ENCODE measurements around the gene CYLC2.

Gene CYLC2

GRCh38 chr9:103014242-103014641, 19.1 kb downstream of the CYLC2 start:
- Histone ChIP-seq H3K4me1 (ENCODE audit: insufficient read depth, low read length) (no peaks in the 10 kb centered on the region), H3K4me2 (ENCODE audit: insufficient read depth, low read length) (no peak overlapping the region), H4K20me1 (ENCODE audit: insufficient read depth, low read length) (no peaks in the 10 kb centered on the region), H2AFZ (ENCODE audit: low read depth, low read length) (no peak overlapping the region), H3K79me2 (ENCODE audit: insufficient read depth, low read length) (no peaks in the 10 kb centered on the region), H3K9me3 (ENCODE audit: insufficient read depth, low read length, severe bottlenecking) (no peaks in the 10 kb centered on the region), H3K36me3 (ENCODE audit: insufficient read depth, low read length) (no peaks in the 10 kb centered on the region), H3K27me3 (ENCODE audit: insufficient read depth, low read length, poor library complexity) (no peaks in the 10 kb centered on the region), H3K9ac (ENCODE audit: low read depth, low read length) (no peak overlapping the region), H3K4me3 (ENCODE audit: low read depth in 1 of 2, low read length in 2 of 2) (no peak overlapping the region), H3K27ac (ENCODE audit: low read length) (no peak overlapping the region)
- TF ChIP-seq CTCF (IDR thresholded peaks at IDR 0.05; ENCODE audit: borderline replicate concordance, extremely low read depth, low read length, poor library complexity, severe bottlenecking): no peak
- no peak for TF ChIP-seq EZH2 (IDR thresholded peaks at IDR 0.05; ENCODE audit: borderline replicate concordance, low read depth, low read length, severe bottlenecking)
- no peak for DNase-seq
- ATAC-seq (ENCODE audit: insufficient read depth, low read depth): no peak

DNA sequence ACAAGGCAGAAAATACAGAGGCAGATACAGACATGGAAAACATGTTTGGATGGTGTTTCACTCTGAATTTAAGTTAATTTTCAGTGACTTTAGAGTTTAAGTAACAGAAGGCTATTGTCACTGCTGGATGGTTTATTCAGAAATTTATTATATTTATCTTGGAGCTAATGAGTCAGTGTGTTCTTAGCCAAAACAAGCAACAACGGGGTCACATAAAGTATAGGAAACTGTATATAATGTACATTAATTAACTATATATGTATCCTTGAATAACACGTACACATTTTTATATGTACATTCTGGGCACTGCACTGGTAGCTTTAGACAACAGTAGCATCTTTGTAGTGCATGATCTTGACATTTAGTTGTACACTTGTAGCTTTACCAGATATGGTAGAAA, 30.7 kb downstream of the CYLC2 start:
- ATAC-seq (ENCODE audit: insufficient read depth, low read depth): no peak
- Histone ChIP-seq H3K4me3 (ENCODE audit: low read depth in 1 of 2, low read length in 2 of 2) (no peak overlapping the region), H3K27ac (ENCODE audit: low read length) (no peak overlapping the region)

GRCh38 chr9:103037508-103038477, 42.7 kb downstream of the CYLC2 start:
- H3K9me3 ChIP-seq (ENCODE audit: insufficient read depth, low read length, severe bottlenecking): no peaks in the 10 kb centered on the region
- H3K4me2 ChIP-seq (ENCODE audit: insufficient read depth, low read length): no peak overlapping the region
- DNase-seq: no peak
- H3K36me3 ChIP-seq (ENCODE audit: insufficient read depth, low read length): no peaks in the 10 kb centered on the region
- H4K20me1 ChIP-seq (ENCODE audit: insufficient read depth, low read length): no peaks in the 10 kb centered on the region
- H2AFZ ChIP-seq (ENCODE audit: low read depth, low read length): no peak overlapping the region
- no peaks in the 10 kb centered on the region for H3K27me3 ChIP-seq (ENCODE audit: insufficient read depth, low read length, poor library complexity)
- no peaks in the 10 kb centered on the region for H3K79me2 ChIP-seq (ENCODE audit: insufficient read depth, low read length)
- ATAC-seq (ENCODE audit: insufficient read depth, low read depth): no peak
- H3K4me1 ChIP-seq (ENCODE audit: insufficient read depth, low read length): no peaks in the 10 kb centered on the region
- H3K4me3 ChIP-seq (ENCODE audit: low read depth in 1 of 2, low read length in 2 of 2): no peak overlapping the region
- no peak overlapping the region for H3K27ac ChIP-seq (ENCODE audit: low read length)
- no peak overlapping the region for H3K9ac ChIP-seq (ENCODE audit: low read depth, low read length)
- TF ChIP-seq EZH2 (IDR thresholded peaks at IDR 0.05; ENCODE audit: borderline replicate concordance, low read depth, low read length, severe bottlenecking): no peak
- TF ChIP-seq CTCF (IDR thresholded peaks at IDR 0.05; ENCODE audit: borderline replicate concordance, extremely low read depth, low read length, poor library complexity, severe bottlenecking): no peak

More for the DNA sequence above, 30.7 kb downstream of the CYLC2 start:
- Histone ChIP-seq H3K79me2 (ENCODE audit: insufficient read depth, low read length) (no peaks in the 10 kb centered on the region), H3K27me3 (ENCODE audit: insufficient read depth, low read length, poor library complexity) (no peaks in the 10 kb centered on the region), H3K4me2 (ENCODE audit: insufficient read depth, low read length) (no peak overlapping the region), H3K36me3 (ENCODE audit: insufficient read depth, low read length) (no peaks in the 10 kb centered on the region), H4K20me1 (ENCODE audit: insufficient read depth, low read length) (no peaks in the 10 kb centered on the region), H3K4me1 (ENCODE audit: insufficient read depth, low read length) (no peaks in the 10 kb centered on the region), H3K9ac (ENCODE audit: low read depth, low read length) (no peak overlapping the region), H3K9me3 (ENCODE audit: insufficient read depth, low read length, severe bottlenecking) (no peaks in the 10 kb centered on the region), H2AFZ (ENCODE audit: low read depth, low read length) (no peak overlapping the region)
- no peak for DNase-seq
- TF ChIP-seq EZH2 (IDR thresholded peaks at IDR 0.05; ENCODE audit: borderline replicate concordance, low read depth, low read length, severe bottlenecking): no peak
- no peak for TF ChIP-seq CTCF (IDR thresholded peaks at IDR 0.05; ENCODE audit: borderline replicate concordance, extremely low read depth, low read length, poor library complexity, severe bottlenecking)
